ENCODE measurements around the gene CTDP1. TPM values are rescaled to one million over a fixed set of nuclear protein-coding genes. Genes with fewer than 3 reads are reported as not detected.

The CTDP1 gene
- total RNA-seq, 1 donor from 2014 or later, result 34.8 TPM

DNA sequence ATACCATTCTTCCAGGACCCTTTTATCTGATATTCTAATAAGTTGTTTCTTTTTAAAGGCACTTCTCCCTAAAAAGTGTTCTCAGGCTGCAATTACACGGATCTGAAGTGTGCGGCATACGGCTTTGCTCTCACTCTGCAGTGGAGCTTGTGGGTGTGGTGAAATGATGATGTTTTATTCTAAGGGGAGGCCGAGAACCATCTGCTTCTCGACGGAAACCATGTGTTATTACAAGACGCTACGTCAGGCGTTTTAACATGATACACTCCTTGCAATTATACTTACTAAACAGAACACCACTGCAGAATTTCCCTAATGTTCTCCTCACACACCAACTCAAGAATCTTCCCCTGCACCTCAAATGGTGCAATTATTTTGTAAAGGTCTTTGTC is 34.9 kb upstream of the CTDP1 start:
- Mint-ChIP-seq H3K27me3 (ENCODE audit: unreplicated experiment) (peaks cover 9% of the 10 kb centered on the region), H3K4me3 (ENCODE audit: unreplicated experiment) (peak overlapping the region; percentile 72), H3K9me3 (ENCODE audit: unreplicated experiment) (peaks cover 5% of the 10 kb centered on the region), H3K4me1 (ENCODE audit: low read depth, unreplicated experiment) (peaks cover 25% of the 10 kb centered on the region), H3K27ac (ENCODE audit: unreplicated experiment) (peak overlapping the region; percentile 78), H3K36me3 (ENCODE audit: unreplicated experiment) (no peaks in the 10 kb centered on the region)
- TF ChIP-seq, protein P1, sequence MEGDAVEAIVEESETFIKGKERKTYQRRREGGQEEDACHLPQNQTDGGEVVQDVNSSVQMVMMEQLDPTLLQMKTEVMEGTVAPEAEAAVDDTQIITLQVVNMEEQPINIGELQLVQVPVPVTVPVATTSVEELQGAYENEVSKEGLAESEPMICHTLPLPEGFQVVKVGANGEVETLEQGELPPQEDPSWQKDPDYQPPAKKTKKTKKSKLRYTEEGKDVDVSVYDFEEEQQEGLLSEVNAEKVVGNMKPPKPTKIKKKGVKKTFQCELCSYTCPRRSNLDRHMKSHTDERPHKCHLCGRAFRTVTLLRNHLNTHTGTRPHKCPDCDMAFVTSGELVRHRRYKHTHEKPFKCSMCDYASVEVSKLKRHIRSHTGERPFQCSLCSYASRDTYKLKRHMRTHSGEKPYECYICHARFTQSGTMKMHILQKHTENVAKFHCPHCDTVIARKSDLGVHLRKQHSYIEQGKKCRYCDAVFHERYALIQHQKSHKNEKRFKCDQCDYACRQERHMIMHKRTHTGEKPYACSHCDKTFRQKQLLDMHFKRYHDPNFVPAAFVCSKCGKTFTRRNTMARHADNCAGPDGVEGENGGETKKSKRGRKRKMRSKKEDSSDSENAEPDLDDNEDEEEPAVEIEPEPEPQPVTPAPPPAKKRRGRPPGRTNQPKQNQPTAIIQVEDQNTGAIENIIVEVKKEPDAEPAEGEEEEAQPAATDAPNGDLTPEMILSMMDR (IDR thresholded peaks at IDR 0.05; ENCODE audit: partially characterized antibody, unreplicated experiment), result no peak
- DNase-seq, result no peak

DNA sequence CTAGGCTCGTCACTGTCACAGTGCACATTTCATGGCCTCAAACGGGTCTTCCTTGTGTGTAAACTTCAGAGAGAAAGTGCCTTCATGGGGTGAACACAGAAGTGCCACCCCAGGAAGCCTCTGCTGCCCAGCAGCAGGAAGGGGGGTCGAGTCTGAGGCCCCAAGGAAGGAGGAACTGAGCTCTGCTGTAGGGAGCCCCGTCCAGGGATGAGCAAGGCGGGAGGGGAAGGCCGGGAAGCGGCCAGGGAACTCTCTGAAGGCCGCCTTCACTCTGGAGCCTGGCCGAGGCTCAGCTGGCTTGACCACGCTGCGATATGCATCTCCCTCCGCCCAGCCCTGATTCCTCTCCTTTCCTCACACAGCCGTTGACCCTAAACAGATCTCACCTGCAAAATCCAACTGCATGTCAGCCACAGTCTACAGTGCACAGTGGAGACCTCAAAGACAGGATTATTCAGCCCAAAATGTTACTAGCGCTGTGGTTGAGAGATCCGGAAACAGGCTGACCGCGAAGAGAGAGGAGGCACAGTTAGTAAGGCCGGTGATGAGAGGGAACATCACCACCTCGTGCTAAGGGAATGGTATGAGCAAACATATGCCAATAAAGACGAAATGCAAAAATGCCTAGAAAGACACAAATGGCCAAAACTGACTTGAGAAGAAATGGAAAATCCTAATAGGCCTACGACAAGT is 34.2 kb upstream of the CTDP1 start:
- H3K36me3 Mint-ChIP-seq (ENCODE audit: unreplicated experiment), result no peaks in the 10 kb centered on the region
- peak overlapping the region; percentile 15 for H3K4me3 Mint-ChIP-seq (ENCODE audit: unreplicated experiment)
- no peak for DNase-seq
- H3K9me3 Mint-ChIP-seq (ENCODE audit: unreplicated experiment), result peaks cover 8% of the 10 kb centered on the region
- TF ChIP-seq, protein P1 (IDR thresholded peaks at IDR 0.05; ENCODE audit: partially characterized antibody, unreplicated experiment), result no peak
- no peak overlapping the region for H3K27ac Mint-ChIP-seq (ENCODE audit: unreplicated experiment)
- peaks cover 33% of the 10 kb centered on the region for H3K4me1 Mint-ChIP-seq (ENCODE audit: low read depth, unreplicated experiment)
- H3K27me3 Mint-ChIP-seq (ENCODE audit: unreplicated experiment), result peaks cover 9% of the 10 kb centered on the region

DNA sequence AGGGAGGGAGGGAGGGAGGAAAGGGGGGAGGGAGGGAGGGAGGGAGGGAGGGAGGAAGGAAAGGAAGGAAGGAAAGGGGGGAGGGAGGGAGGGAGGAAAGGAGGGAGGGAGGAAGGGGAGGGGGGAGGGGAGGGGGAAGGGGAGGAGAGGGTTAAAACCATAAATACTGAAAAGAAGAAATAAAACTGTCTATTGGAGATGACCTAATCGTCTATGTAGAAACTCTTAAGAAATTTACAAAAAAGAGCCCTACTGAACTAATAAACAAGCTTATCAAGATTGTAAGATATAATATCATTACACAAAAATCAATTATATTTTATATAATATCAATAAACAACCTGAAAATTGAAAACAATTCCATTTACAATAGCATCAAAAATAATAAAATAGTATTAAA is 32.3 kb upstream of the CTDP1 start:
- TF ChIP-seq, protein P1 (IDR thresholded peaks at IDR 0.05; ENCODE audit: partially characterized antibody, unreplicated experiment), result no peak
- DNase-seq, result no peak
- H3K4me1 Mint-ChIP-seq (ENCODE audit: low read depth, unreplicated experiment), result peaks cover 37% of the 10 kb centered on the region
- H3K4me3 Mint-ChIP-seq (ENCODE audit: unreplicated experiment), result no peak overlapping the region
- H3K27me3 Mint-ChIP-seq (ENCODE audit: unreplicated experiment), result peaks cover 6% of the 10 kb centered on the region
- H3K36me3 Mint-ChIP-seq (ENCODE audit: unreplicated experiment), result no peaks in the 10 kb centered on the region
- no peak overlapping the region for H3K27ac Mint-ChIP-seq (ENCODE audit: unreplicated experiment)
- peaks cover 10% of the 10 kb centered on the region for H3K9me3 Mint-ChIP-seq (ENCODE audit: unreplicated experiment)

DNA sequence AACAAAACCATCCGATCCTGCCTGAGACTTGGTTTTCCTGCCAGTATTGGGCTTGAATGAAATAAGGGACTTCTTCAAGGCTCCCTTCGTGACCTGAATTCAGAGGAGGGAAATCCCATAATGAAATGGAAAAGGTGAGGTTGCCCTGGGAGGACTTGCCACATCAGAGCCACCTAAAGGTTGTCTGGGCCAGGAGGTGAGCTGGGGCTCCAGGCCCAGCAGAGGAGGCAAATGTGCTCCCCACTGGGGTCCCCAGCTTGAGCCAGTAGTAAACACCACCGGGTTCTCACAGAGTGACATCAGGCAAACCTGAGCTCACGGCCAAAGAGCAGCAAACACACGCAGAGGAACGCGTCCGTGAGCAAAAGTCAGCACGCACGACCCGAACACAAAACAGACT is 28.6 kb upstream of the CTDP1 start:
- peaks cover 26% of the 10 kb centered on the region for H3K4me1 Mint-ChIP-seq (ENCODE audit: low read depth, unreplicated experiment)
- no peak overlapping the region for H3K4me3 Mint-ChIP-seq (ENCODE audit: unreplicated experiment)
- H3K9me3 Mint-ChIP-seq (ENCODE audit: unreplicated experiment), result peaks cover 7% of the 10 kb centered on the region
- peaks cover 5% of the 10 kb centered on the region for H3K27me3 Mint-ChIP-seq (ENCODE audit: unreplicated experiment)
- TF ChIP-seq, protein P1 (IDR thresholded peaks at IDR 0.05; ENCODE audit: partially characterized antibody, unreplicated experiment), result no peak
- H3K27ac Mint-ChIP-seq (ENCODE audit: unreplicated experiment), result no peak overlapping the region
- peaks cover 4% of the 10 kb centered on the region for H3K36me3 Mint-ChIP-seq (ENCODE audit: unreplicated experiment)
- DNase-seq, result no peak

DNA sequence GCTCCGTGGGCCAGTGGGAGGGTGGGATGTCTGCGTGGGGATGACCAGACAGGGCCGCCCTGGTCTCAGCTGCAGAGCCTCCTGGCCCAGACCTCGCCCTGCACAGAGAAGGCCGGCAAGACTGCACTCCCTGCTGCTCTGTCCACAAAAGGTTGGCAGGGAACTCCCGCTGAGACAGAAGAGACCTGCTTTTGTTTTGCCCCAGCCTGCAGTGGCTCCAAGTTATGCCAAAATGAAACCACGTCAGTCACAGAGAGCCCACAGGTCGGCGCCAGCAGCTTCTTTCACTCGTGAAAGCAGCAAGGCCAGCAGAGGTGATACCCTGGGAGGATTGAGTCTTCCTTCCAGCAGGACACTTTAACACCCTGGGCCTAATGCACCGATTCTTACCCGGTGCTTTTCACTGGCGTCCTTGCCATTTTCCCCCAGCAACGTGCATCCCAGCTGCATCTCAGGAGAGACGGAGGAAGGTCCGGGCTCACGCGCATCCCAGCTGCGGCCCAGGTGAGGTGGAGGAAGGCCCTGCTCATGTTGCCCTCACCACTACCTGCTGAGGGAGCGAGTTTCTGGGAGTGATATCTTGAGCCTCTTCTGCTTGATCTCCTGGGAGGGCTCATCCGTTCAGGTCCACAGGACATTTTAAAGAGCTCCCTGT is 22.1 kb upstream of the CTDP1 start:
- Mint-ChIP-seq H3K4me3 (ENCODE audit: unreplicated experiment) (no peak overlapping the region), H3K36me3 (ENCODE audit: unreplicated experiment) (peaks cover 9% of the 10 kb centered on the region), H3K27ac (ENCODE audit: unreplicated experiment) (no peak overlapping the region), H3K4me1 (ENCODE audit: low read depth, unreplicated experiment) (no peaks in the 10 kb centered on the region), H3K27me3 (ENCODE audit: unreplicated experiment) (no peaks in the 10 kb centered on the region), H3K9me3 (ENCODE audit: unreplicated experiment) (no peaks in the 10 kb centered on the region)
- DNase-seq, result no peak
- TF ChIP-seq, protein P1 (IDR thresholded peaks at IDR 0.05; ENCODE audit: partially characterized antibody, unreplicated experiment), result no peak

Measured in glutamatergic neuron (in vitro differentiated cells).